Activated CD8-positive, alpha-beta T cell treated with anti-CD3 and anti-CD28 coated beads, Interleukin-2, amount 10 ng/mL, durations not matched to agents 7 days and 5 days (primary cell): ENCODE measurements around the gene ECSIT. TPM values are rescaled to one million over a fixed set of nuclear protein-coding genes. Genes with fewer than 3 reads are reported as not detected.
A peak's percentile ranks its signal among the peaks of the same experiment; 100 is the strongest.

Source experiments
- ATAC-seq: fragments of 150-1000 bp; cut with Tn5 transposase; one replicate; pipeline ENCODE4 v1.10.0; 2021; ENCODE audit warnings: moderate library complexity
- CTCF ChIA-PET: fragments of 350-600 bp; sonication (Branson Sonifier 250); formaldehyde crosslinking; loops from one replicate; lab custom pipeline; 2021; ENCODE audit warnings: antibody characterized with exemption; lab: Charles Lee
- POLR2A ChIA-PET: fragments of 350-600 bp; sonication (Branson Sonifier 250); formaldehyde crosslinking; loops from one replicate; lab custom pipeline; 2021; ENCODE audit warnings: antibody characterized with exemption; lab: Charles Lee
- DNase-seq: peaks from one replicate; pipeline ENCODE4 v3.0.0-alpha.2; 2020
- H3K27ac Mint-ChIP-seq: one replicate; pipeline ENCODE4 v1.8.0; 2021; ENCODE audit warnings: mild to moderate bottlenecking, mixed read lengths
- H3K27me3 Mint-ChIP-seq: one replicate; pipeline ENCODE4 v1.8.0; 2021; ENCODE audit warnings: low read depth, mixed read lengths
- H3K36me3 Mint-ChIP-seq: one replicate; pipeline ENCODE4 v1.8.0; 2021; ENCODE audit warnings: low read depth, mixed read lengths
- H3K4me1 Mint-ChIP-seq: one replicate; pipeline ENCODE4 v1.8.0; 2021; ENCODE audit warnings: low read depth, mixed read lengths
- H3K4me3 Mint-ChIP-seq: one replicate; pipeline ENCODE4 v1.8.0; 2021; ENCODE audit warnings: mild to moderate bottlenecking, mixed read lengths
- H3K9me3 Mint-ChIP-seq: one replicate; pipeline ENCODE4 v1.8.0; 2022; ENCODE audit warnings: mixed read lengths; ENCODE audit not compliant: insufficient read depth
- total RNA-seq, 2 experiments: library from RNA; stranded (reverse); gene quantifications; one replicate each; pipeline ENCODE4 v1.2.3, GENCODE V29; 2021

ECSIT gene
- total RNA-seq, 2 experiments from 2014 or later = 28.9 to 31.6 TPM

- DNase-seq = no peak
- Mint-ChIP-seq H3K4me1 (peaks cover 18% of the 10 kb centered on the region), H3K9me3 (no peaks in the 10 kb centered on the region), H3K27me3 (no peaks in the 10 kb centered on the region), H3K4me3 (no peak overlapping the region), H3K36me3 (peaks cover 16% of the 10 kb centered on the region), H3K27ac (no peak overlapping the region)
- ChIA-PET CTCF (no interaction called here), POLR2A (no interaction called here)
- no peak for ATAC-seq
These were observed 18.5 kb downstream of the ECSIT start for GRCh38 chr19:11510444-11510843.

GRCh38 chr19:11507370-11508078, 21.4 kb downstream of the ECSIT start:
- POLR2A ChIA-PET = interaction anchor here (1.1 kb wide), 1 partner anchor 22 kb away, joined by 3 read pairs; no protein-coding TSS in a partner anchor
- ATAC-seq (no peak), DNase-seq (no peak)
- CTCF ChIA-PET = no interaction called here
- H3K4me3 Mint-ChIP-seq = peak overlapping the region; percentile 80
- no peaks in the 10 kb centered on the region for H3K27me3 Mint-ChIP-seq
- peaks cover 28% of the 10 kb centered on the region for H3K4me1 Mint-ChIP-seq
- no peaks in the 10 kb centered on the region for H3K9me3 Mint-ChIP-seq
- H3K36me3 Mint-ChIP-seq = peaks cover 19% of the 10 kb centered on the region
- H3K27ac Mint-ChIP-seq = peak overlapping the region; percentile 39

GRCh38 chr19:11506967-11507366, 22.0 kb downstream of the ECSIT start:
- POLR2A ChIA-PET = interaction anchor here (1.1 kb wide), 1 partner anchor 21 kb away, joined by 3 read pairs; no protein-coding TSS in a partner anchor
- ATAC-seq (no peak), DNase-seq (no peak)
- Mint-ChIP-seq H3K27ac (peak overlapping the region; percentile 89), H3K9me3 (no peaks in the 10 kb centered on the region), H3K4me1 (peaks cover 28% of the 10 kb centered on the region), H3K36me3 (peaks cover 17% of the 10 kb centered on the region), H3K27me3 (no peaks in the 10 kb centered on the region), H3K4me3 (peak overlapping the region; percentile 80)
- CTCF ChIA-PET = no interaction called here

DNA sequence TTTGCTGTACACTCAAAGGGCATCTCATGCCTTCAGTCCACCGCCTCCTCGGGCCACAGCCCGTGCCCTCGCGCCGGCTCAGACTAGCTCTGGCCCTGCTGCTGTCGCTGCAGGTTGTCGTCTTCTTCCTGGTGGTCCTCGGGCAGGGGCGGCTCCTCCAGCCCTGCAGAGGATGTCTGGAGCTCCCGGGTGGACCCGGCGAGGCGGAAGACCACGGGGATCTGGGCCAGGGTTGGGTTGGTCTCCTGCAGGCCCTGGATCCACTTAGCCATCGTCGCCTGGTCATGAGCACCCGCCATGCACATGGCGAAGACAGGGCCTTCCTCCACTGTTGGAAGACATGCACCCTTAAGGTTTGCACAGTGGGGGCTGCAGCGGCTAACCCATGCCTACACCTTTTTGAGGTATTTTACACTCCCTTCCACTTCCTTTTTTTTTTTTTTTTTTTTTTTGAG, 22.8 kb downstream of the ECSIT start:
- CTCF ChIA-PET = interaction anchor here (0.7 to 1.3 kb wide), 2 partner anchors 24 to 71 kb away, joined by 3 read pairs; partner anchors contain the start of gene PRKCSH
- Mint-ChIP-seq H3K4me3 (peak overlapping the region; percentile 80), H3K27ac (peak overlapping the region; percentile 89), H3K9me3 (no peaks in the 10 kb centered on the region), H3K27me3 (no peaks in the 10 kb centered on the region), H3K4me1 (peaks cover 28% of the 10 kb centered on the region), H3K36me3 (peaks cover 13% of the 10 kb centered on the region)
- DNase-seq (no peak), ATAC-seq (peak; percentile 37)
- POLR2A ChIA-PET = interaction anchor here (0.6 to 1.1 kb wide), 2 partner anchors 18 to 125 kb away, joined by 4 to 6 read pairs; no protein-coding TSS in a partner anchor

- Mint-ChIP-seq H3K36me3 (peaks cover 16% of the 10 kb centered on the region), H3K27me3 (no peaks in the 10 kb centered on the region), H3K4me3 (peak within 1 kb of the TSS; percentile 80), H3K4me1 (peaks cover 28% of the 10 kb centered on the region), H3K27ac (peak within 1 kb of the TSS; percentile 89), H3K9me3 (no peaks in the 10 kb centered on the region)
- ATAC-seq = peak; percentile 71
- ChIA-PET POLR2A (interaction anchor here (1.1 kb wide), 1 partner anchor 125 kb away, joined by 4 read pairs; no protein-coding TSS in a partner anchor), CTCF (interaction anchor here (0.7 to 1.3 kb wide), 2 partner anchors 23 to 70 kb away, joined by 3 read pairs; partner anchors contain the start of gene PRKCSH)
- DNase-seq = peak; percentile 97
These were observed 23.3 kb downstream of the ECSIT start, which contains the start of gene ZNF653 for GRCh38 chr19:11505504-11506100. ZNF653 (minus strand) TSS chr19:11505839; CDS start chr19:11505786, 53 bp downstream.

DNA sequence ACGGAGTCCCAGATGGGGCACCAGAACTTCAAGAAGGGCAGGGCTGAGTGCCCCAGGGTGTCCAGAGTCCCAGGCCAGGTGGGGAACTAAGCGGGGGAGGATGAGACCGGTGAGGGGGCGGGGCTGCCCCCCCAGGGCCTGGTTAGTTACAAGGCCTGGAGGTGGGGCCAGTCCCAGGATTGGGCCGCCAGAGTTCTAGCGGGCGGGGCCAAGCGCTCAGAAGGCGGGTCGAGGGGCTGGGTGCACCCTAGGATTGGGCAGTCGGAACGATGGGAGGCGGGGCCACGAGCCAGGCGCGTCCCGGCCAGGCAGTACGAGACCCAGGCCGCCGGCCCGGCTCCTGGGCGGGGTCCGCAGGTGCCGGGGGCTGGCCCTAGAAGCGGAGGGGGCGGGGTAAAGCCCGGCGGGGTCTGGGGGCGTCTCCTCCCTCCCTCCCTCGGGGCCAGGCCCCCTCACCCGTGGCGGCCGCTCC, 23.9 kb downstream of the ECSIT start:
- peak overlapping the region; percentile 80 for H3K4me3 Mint-ChIP-seq
- ChIA-PET CTCF (interaction anchor here (1.3 kb wide), 1 partner anchor 70 kb away, joined by 3 read pairs; the partner anchor contains the start of gene PRKCSH), POLR2A (interaction anchor here (0.7 kb wide), 1 partner anchor 484 kb away, joined by 4 read pairs; no protein-coding TSS in a partner anchor)
- peaks cover 16% of the 10 kb centered on the region for H3K36me3 Mint-ChIP-seq
- H3K9me3 Mint-ChIP-seq = no peaks in the 10 kb centered on the region
- peak overlapping the region; percentile 89 for H3K27ac Mint-ChIP-seq
- H3K4me1 Mint-ChIP-seq = peaks cover 29% of the 10 kb centered on the region
- DNase-seq (peak; percentile 98), ATAC-seq (peak; percentile 94)
- H3K27me3 Mint-ChIP-seq = no peaks in the 10 kb centered on the region

DNA sequence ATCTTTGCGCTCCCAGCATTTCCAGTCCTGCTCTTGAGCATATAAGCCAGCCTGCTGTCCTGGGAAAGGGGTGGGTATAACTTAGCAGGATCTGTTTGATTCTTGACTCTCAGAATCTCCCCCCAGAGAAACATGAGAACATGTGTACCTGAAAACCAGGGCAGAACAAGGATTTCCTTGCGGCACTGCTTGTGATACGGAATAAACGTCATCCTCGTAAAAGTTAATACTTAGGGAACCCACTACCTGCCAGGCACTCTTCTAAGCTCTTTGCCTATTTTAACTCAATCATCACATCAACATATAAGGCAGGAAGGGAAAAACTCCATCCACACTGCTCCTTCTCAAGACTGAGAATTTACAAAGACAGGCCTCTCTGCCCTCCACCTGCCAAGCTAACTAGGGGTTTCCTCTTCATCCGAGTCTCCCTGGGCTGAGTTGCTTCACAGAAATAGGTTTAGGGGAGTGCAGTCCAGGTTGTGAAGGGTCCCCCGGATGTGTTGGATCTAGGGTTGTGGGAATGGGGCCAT, 24.4 kb downstream of the ECSIT start:
- Mint-ChIP-seq H3K9me3 (no peaks in the 10 kb centered on the region), H3K27ac (peak overlapping the region; percentile 89), H3K4me1 (peaks cover 32% of the 10 kb centered on the region), H3K4me3 (peak overlapping the region; percentile 80), H3K27me3 (no peaks in the 10 kb centered on the region), H3K36me3 (peaks cover 16% of the 10 kb centered on the region)
- DNase-seq (no peak), ATAC-seq (no peak)
- CTCF ChIA-PET = no interaction called here
- POLR2A ChIA-PET = interaction anchor here (0.7 kb wide), 1 partner anchor 484 kb away, joined by 4 read pairs; no protein-coding TSS in a partner anchor

DNA sequence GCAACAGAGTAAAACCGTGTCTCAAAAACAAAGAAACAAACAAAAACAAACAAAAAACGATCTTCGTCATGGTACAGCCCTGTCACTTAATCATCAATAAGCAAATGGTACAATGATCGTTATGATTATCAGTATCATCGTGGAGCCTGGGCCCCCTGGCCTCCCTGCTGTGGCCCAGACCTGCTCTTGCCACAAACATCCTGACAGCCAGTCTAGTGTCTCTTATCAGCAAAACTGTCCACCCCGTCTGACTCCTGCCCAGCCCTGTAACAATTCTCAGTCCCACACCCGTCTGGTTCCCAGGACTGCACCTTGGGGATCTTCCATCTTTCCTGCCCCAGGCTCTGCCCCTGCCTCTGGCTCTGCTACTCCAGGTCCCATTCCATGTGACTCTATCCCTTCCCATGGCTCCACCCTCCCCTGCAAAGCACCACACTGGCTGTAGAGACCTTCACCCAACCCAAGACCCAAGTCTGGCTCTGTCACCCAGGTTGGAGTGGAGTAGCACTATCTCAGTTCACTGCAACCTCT, 29.0 kb downstream of the ECSIT start:
- Mint-ChIP-seq H3K27ac (peak overlapping the region; percentile 13), H3K9me3 (no peaks in the 10 kb centered on the region), H3K4me1 (peaks cover 13% of the 10 kb centered on the region), H3K4me3 (no peak overlapping the region), H3K27me3 (no peaks in the 10 kb centered on the region), H3K36me3 (peaks cover 13% of the 10 kb centered on the region)
- DNase-seq (no peak), ATAC-seq (no peak)
- CTCF ChIA-PET = interaction anchor here (0.7 kb wide), 1 partner anchor 64 kb away, joined by 3 read pairs; the partner anchor contains the start of gene PRKCSH
- POLR2A ChIA-PET = no interaction called here

DNA sequence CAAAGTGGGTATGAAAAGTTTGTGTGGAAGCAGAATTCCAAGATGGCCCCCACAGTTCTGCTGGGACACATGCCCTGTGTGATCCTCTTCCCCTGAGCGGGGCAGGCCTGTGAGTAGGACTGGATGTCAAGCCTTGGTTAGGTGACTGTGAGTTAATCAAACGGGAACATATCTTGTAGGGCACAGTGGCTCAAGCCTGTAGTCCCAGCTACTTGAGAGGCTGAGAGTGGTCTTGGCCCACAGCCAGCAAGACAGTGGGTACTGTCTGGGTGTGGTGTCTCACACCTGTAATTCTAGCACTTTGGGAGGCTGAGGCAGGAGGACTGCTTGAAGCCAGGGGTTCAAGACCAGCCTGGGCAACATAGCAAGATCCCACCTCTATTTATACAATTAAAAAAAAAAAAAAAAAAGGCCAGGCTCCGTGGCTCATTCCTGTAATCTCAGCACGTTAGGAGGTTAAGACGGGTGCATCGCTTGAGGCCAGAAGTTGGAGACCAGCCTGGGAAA, 29.7 kb downstream of the ECSIT start:
- no peak overlapping the region for H3K4me3 Mint-ChIP-seq
- H3K4me1 Mint-ChIP-seq = peaks cover 6% of the 10 kb centered on the region
- H3K27ac Mint-ChIP-seq = no peak overlapping the region
- H3K27me3 Mint-ChIP-seq = no peaks in the 10 kb centered on the region
- DNase-seq (no peak), ATAC-seq (no peak)
- peaks cover 13% of the 10 kb centered on the region for H3K36me3 Mint-ChIP-seq
- CTCF ChIA-PET = no interaction called here
- POLR2A ChIA-PET = no interaction called here
- no peaks in the 10 kb centered on the region for H3K9me3 Mint-ChIP-seq

DNA sequence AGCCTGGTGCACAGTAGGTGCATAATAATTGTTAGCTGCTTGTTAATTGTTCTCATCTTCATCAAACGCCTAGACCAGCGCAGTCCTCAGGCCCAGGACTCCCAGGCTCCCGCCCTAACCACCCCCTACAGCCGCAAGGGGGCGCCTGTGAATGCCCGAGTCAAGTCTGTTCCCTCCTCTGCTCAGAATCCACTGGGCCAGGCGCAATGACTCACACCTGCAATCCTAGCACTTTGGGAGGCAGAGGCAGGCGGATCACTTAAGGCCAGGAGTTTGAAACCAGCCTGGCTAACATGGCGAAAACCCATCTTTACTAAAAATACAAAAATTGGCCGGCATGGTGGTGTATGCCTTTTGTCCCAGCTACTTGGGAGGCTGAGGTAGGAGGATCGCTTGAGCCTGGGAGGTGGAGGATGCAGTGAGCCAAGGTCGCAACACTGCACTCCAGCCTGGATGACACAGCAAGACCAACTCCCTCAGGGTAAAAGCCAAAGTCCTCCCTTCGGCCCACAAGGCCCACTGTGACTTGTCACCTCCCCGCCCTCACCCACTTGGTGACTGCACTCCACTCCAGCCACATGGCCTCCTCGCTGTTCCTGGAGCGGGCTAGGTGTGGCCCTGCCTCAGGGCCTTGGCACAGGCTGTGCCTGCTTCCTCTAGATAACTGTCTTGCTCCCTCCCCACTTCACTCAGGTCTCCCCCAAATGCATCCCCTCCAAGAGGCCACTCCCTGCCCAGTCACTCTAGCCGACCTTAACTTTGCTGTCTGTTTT, 32.4 kb downstream of the ECSIT start:
- Mint-ChIP-seq H3K4me1 (peaks cover 4% of the 10 kb centered on the region), H3K9me3 (no peaks in the 10 kb centered on the region), H3K27me3 (no peaks in the 10 kb centered on the region), H3K36me3 (peaks cover 15% of the 10 kb centered on the region), H3K27ac (peak overlapping the region; percentile 16), H3K4me3 (no peak overlapping the region)
- POLR2A ChIA-PET = no interaction called here
- ATAC-seq (peak; percentile 78), DNase-seq (peak; percentile 73)
- CTCF ChIA-PET = interaction anchor here (2.5 kb wide), 1 partner anchor 14 kb away, joined by 7 read pairs; no protein-coding TSS in a partner anchor
